Stromal cell of bone marrow (primary cell): ENCODE results near the gene ST8SIA4.
A peak's percentile ranks its signal among the peaks of the same experiment; 100 is the strongest.

ENCODE experiments used
- DNase-seq: peaks from one replicate; pipeline ENCODE4 v3.0.0-alpha.2; 2012; ENCODE audit warnings: low read depth

ST8SIA4 gene

GRCh38 chr5:100903039-100903887, at the start of gene ST8SIA4:
Gene ST8SIA4 (minus strand): TSS chr5:100903282. CDS start chr5:100902955, 327 bp downstream.
- DNase-seq = peak; percentile 32

GRCh38 chr5:100950985-100951384, 47.9 kb upstream of the ST8SIA4 start:
- DNase-seq = no peak

GRCh38 chr5:100913298-100913697, 10.2 kb upstream of the ST8SIA4 start:
- no peak for DNase-seq

- DNase-seq = no peak
Observed at GRCh38 chr5:100909034-100909433, 6.0 kb upstream of the ST8SIA4 start.

GRCh38 chr5:100905259-100905914, 2.3 kb upstream of the ST8SIA4 start:
- no peak for DNase-seq

- no peak for DNase-seq
Observed at GRCh38 chr5:100904259-100904861, 1.3 kb upstream of the ST8SIA4 start.

- no peak for DNase-seq
Observed at GRCh38 chr5:100902440-100903038, 543 bp downstream of the ST8SIA4 start.

GRCh38 chr5:100901821-100902341, 1.2 kb downstream of the ST8SIA4 start:
- no peak for DNase-seq

- DNase-seq = no peak
Observed at GRCh38 chr5:100900796-100901781, 2.0 kb downstream of the ST8SIA4 start.

- peak; percentile 43 for DNase-seq
Observed at GRCh38 chr5:100900142-100900795, 2.8 kb downstream of the ST8SIA4 start.

GRCh38 chr5:100899675-100900074, 3.4 kb downstream of the ST8SIA4 start:
- DNase-seq = no peak

GRCh38 chr5:100898504-100899346, 4.4 kb downstream of the ST8SIA4 start:
- DNase-seq = no peak

- DNase-seq = no peak
Observed at GRCh38 chr5:100896054-100896453, 7.0 kb downstream of the ST8SIA4 start.

GRCh38 chr5:100890461-100891008, 12.5 kb downstream of the ST8SIA4 start:
- no peak for DNase-seq

GRCh38 chr5:100889896-100890295, 13.2 kb downstream of the ST8SIA4 start:
- no peak for DNase-seq

- no peak for DNase-seq
Observed at GRCh38 chr5:100889165-100889743, 13.8 kb downstream of the ST8SIA4 start.

GRCh38 chr5:100877274-100877673, 25.8 kb downstream of the ST8SIA4 start:
- no peak for DNase-seq

- no peak for DNase-seq
Observed at GRCh38 chr5:100872408-100873190, 30.5 kb downstream of the ST8SIA4 start.
